Endothelial cell (in vitro differentiated cells): ENCODE measurements around the gene PABPN1L. TPM values are rescaled to one million over a fixed set of nuclear protein-coding genes. Genes with fewer than 3 reads are reported as not detected.
"Not testable (repeated sequence)": the region's sequence is repeated elsewhere in the genome, so short reads cannot be mapped to it uniquely, and the experiment has no call there.

Experiments used
- DNase-seq: peaks from one replicate; pipeline ENCODE4 v3.0.0; 2021; ENCODE audit warnings: low spot score
- H3K27ac Mint-ChIP-seq: one replicate; pipeline ENCODE4 v1.8.0; 2021; ENCODE audit warnings: mixed read lengths, inconsistent platforms; ENCODE audit not compliant: unreplicated experiment
- H3K27me3 Mint-ChIP-seq: one replicate; pipeline ENCODE4 v1.8.0; 2021; ENCODE audit warnings: mild to moderate bottlenecking, moderate library complexity, mixed read lengths, inconsistent platforms; ENCODE audit not compliant: unreplicated experiment
- H3K36me3 Mint-ChIP-seq: one replicate; pipeline ENCODE4 v1.8.0; 2021; ENCODE audit warnings: mild to moderate bottlenecking, low read depth, mixed read lengths, inconsistent platforms; ENCODE audit not compliant: unreplicated experiment
- H3K4me1 Mint-ChIP-seq: one replicate; pipeline ENCODE4 v1.8.0; 2021; ENCODE audit warnings: mild to moderate bottlenecking, mixed read lengths, inconsistent platforms; ENCODE audit not compliant: unreplicated experiment
- H3K4me3 Mint-ChIP-seq: one replicate; pipeline ENCODE4 v1.8.0; 2021; ENCODE audit warnings: mild to moderate bottlenecking, mixed read lengths, inconsistent platforms; ENCODE audit not compliant: unreplicated experiment
- H3K9me3 Mint-ChIP-seq: one replicate; pipeline ENCODE4 v1.8.0; 2021; ENCODE audit warnings: mixed read lengths, inconsistent platforms; ENCODE audit not compliant: unreplicated experiment
- total RNA-seq: library from RNA; stranded (reverse); fragmentation: NEBNext Ultra II Directional; extraction: Animal tissue kit (Norgen Biotek cat#: 25700); gene quantifications from one replicate; pipeline ENCODE4 v1.2.1, GENCODE V29; 2021; ENCODE audit not compliant: unreplicated experiment
- TF ChIP-seq, protein P1 (sequence below): fragments of 200-600 bp; sonication (generic); IDR thresholded peaks from one replicate; pipeline ENCODE4 v1.5.0; 2021; ENCODE audit warnings: antibody characterized with exemption; ENCODE audit not compliant: unreplicated experiment

PABPN1L gene
- total RNA-seq, 1 donor from 2014 or later = not detected

DNA sequence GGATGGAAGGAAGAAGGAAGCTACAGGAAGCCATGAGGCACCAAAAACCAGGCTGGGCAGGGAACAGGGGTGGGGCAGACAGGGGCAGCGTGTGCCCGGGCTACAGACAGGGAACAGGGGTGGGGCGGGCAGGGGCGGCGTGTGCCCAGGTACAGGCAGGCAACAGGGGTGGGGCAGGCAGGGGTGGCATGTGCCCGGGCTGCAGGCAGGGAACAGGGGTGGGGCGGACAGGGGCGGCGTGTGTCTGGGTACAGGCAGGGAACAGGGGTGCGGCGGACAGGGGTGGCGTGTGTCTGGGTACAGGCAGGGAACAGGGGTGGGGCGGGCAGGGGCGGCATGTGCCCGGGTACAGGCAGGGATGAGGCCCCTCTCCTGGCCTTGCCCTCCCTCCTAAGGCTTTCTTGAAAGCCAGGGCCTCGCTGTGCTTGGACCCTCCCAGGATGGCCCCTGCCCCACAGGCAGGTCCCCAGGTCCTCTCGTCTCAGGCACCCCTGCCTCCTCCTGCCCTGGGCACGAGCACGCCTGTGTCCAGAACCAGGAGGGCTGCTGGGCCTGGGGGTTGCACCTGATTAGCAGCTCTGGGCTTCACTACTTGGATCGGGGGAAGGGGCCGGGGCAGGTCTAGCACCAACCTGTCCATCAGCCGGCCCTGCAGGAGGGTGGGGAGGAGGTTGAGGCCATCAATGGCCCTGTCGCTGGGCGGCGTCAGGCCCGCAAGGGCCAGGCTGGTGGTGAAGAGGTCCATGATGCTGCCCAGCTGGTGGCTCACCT is 40.2 kb downstream of the PABPN1L start:
- Mint-ChIP-seq H3K36me3 (peaks cover 7% of the 10 kb centered on the region), H3K9me3 (no peaks in the 10 kb centered on the region)

DNA sequence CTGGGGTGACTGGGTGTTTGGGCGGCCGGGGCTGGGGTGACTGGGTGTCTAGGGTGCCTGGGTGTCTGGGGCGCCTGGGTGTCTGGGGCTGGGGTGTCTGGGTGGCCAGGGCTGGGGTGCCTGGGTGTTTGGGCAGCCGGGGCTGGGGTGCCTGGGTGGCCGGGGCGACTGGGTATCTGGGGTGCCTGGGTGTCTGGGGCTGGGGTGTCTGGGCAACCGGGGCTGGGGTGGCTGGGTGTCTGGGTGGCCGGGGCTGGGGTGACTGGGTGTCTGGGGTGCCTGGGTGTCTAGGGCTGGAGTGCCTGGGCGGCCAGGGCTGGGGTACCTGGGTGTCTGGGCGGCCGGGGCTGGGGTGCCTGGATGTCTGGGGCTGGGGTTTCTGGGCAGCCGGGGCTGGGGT is 41.3 kb downstream of the PABPN1L start:
- TF ChIP-seq, protein P1, sequence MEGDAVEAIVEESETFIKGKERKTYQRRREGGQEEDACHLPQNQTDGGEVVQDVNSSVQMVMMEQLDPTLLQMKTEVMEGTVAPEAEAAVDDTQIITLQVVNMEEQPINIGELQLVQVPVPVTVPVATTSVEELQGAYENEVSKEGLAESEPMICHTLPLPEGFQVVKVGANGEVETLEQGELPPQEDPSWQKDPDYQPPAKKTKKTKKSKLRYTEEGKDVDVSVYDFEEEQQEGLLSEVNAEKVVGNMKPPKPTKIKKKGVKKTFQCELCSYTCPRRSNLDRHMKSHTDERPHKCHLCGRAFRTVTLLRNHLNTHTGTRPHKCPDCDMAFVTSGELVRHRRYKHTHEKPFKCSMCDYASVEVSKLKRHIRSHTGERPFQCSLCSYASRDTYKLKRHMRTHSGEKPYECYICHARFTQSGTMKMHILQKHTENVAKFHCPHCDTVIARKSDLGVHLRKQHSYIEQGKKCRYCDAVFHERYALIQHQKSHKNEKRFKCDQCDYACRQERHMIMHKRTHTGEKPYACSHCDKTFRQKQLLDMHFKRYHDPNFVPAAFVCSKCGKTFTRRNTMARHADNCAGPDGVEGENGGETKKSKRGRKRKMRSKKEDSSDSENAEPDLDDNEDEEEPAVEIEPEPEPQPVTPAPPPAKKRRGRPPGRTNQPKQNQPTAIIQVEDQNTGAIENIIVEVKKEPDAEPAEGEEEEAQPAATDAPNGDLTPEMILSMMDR = no peak
- Mint-ChIP-seq H3K4me3 (no peak overlapping the region), H3K36me3 (peaks cover 3% of the 10 kb centered on the region), H3K27ac (no peak overlapping the region), H3K9me3 (no peaks in the 10 kb centered on the region), H3K4me1 (no peaks in the 10 kb centered on the region), H3K27me3 (peaks cover 5% of the 10 kb centered on the region)
- no peak for DNase-seq

More for the DNA sequence above, 40.2 kb downstream of the PABPN1L start:
- TF ChIP-seq, protein P1 = no peak
- Mint-ChIP-seq H3K4me3 (no peak overlapping the region), H3K27ac (no peak overlapping the region), H3K27me3 (peaks cover 5% of the 10 kb centered on the region), H3K4me1 (no peaks in the 10 kb centered on the region)
- no peak for DNase-seq

DNA sequence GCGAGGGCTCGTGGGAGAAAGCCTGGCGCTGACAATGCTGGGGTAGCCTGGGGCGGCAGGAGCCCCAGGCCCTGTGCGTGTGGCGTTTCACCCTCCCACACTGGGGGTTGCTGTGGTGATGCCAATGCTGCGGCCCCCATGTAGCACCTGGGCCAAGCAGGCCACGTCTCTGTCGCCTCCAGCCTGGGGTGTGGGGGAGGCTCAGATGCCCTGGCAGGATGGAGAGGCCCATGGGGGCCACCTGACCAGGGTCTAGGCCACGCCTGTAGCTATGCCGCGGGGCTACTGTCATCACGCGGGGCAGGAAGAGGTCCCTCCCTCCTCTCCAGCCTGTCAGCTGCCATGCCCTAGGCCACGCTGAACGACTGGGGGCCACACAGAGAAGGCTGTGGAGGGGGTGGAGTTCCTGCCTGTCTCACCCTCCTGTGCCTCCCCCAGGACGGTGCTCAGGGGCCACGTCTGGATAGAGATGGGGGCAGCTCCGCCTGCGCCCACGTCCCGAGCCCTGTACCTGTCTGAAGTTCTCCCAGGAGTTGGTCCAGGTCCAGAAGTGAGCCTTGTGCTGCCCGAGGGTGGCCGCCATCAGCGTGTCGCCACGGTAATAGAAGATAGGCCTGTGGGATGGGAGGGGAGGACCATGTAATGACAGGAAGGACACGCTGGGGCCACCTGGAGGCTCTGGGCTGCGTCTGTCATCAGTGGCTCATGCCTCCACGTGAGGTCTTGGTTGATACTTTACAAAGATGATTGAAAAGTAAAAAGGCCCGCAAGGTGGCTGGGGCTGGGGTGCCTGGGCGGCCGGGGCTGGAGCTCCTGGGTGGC is 42.0 kb downstream of the PABPN1L start:
- Mint-ChIP-seq H3K27me3 (peaks cover 1% of the 10 kb centered on the region), H3K4me1 (no peaks in the 10 kb centered on the region), H3K9me3 (no peaks in the 10 kb centered on the region), H3K27ac (no peak overlapping the region), H3K4me3 (no peak overlapping the region), H3K36me3 (peaks cover 3% of the 10 kb centered on the region)
- DNase-seq = no peak
- TF ChIP-seq, protein P1 = no peak

DNA sequence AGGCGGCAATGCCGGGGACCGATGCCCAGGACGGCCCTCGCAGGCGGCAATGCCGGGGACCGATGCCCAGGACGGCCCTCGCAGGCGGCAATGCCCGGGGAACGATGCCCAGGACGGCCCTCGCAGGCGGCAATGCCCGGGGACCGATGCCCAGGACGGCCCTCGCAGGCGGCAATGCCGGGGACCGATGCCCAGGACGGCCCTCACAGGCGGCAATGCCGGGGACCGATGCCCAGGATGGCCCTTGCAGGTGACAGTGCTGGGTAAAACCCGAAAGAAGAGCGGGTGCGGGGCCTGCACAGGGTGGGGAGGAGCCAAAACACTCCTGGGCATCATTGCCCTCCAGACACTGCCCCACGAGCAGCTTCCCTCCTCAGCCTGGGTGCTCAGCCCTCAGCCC is 42.8 kb downstream of the PABPN1L start:
- H3K4me3 Mint-ChIP-seq, H3K36me3 Mint-ChIP-seq: not testable (repeated sequence)

DNA sequence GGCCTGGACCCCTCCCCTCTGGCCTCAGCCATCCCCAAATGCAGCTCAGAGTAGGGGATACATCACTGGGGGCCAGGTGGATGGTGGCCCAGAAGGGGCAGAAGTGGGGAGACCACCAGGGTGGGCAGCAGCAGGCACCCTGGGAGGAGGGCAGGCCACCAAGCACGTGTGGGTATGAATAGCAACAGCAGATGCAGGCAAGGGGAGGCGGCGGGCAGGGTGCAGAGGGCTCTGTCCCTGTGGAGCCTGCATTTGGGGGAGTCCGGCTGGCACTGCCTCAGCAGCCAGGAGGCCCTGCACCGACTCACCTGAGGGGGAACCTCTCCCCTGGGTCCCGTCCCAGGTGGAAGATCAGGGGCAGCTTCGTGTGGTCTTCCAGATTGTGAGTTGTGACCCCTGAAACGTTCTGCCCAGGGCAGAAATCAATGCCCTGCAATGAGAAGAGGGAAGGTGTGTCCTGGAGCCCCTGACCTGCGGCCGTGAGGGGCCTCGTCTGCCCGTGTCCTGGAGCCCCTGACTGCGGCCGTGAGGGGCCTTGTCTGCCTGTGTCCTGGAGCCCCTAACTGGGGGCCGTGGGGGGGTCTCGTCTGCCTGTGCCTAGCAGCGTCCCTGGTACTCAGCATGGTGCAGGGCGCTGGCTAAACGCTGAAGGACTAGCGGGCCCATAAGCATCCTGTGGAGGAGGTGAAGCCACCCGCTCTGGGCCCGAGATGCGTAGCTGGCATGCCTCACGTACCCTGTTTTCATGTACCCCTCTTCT is 44.0 kb downstream of the PABPN1L start:
- Mint-ChIP-seq H3K9me3 (no peaks in the 10 kb centered on the region), H3K36me3 (peaks cover 3% of the 10 kb centered on the region), H3K27me3 (peaks cover 1% of the 10 kb centered on the region), H3K27ac (no peak overlapping the region), H3K4me1 (no peaks in the 10 kb centered on the region), H3K4me3 (no peak overlapping the region)
- TF ChIP-seq, protein P1 = no peak
- DNase-seq = no peak

More for the DNA sequence above, 42.8 kb downstream of the PABPN1L start:
- H3K27me3 Mint-ChIP-seq, H3K4me1 Mint-ChIP-seq, H3K27ac Mint-ChIP-seq, DNase-seq, H3K9me3 Mint-ChIP-seq: not testable (repeated sequence)
